Stimulated activated CD8-positive, alpha-beta memory T cell treated with anti-CD3 and anti-CD28 coated beads, Interleukin-7, amount 100 ng/mL, for 1 hour (primary cell): Measurements from ENCODE around the gene OR10A2.
"Not testable (repeated sequence)": the region's sequence is repeated elsewhere in the genome, so short reads cannot be mapped to it uniquely, and the experiment has no call there.

ENCODE experiments used
- DNase-seq, 2 donors: peaks; one replicate each; pipeline ENCODE4 v3.0.0-alpha.2; 2020; ENCODE audit warnings: low read depth in 2 of 2

Gene OR10A2

DNA sequence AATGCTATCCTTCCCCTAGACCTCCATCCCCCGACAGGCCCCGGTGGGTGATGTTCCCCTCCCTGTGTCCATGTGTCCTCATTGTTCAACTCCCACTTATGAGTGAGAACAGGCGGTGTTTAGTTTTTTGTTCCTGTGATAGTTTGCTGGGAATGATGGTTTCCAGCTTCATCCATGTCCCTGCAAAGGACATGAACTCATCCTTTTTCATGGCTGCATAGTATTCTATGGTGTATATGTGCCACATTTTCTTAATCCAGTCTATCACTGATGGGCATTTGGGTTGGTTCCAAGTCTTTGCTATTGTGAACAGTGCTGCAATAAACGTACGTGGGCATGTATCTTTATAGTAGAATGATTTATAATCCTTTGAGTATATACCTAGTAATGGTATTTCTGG, 24.9 kb downstream of the OR10A2 start:
- DNase-seq, result not testable (repeated sequence)

DNA sequence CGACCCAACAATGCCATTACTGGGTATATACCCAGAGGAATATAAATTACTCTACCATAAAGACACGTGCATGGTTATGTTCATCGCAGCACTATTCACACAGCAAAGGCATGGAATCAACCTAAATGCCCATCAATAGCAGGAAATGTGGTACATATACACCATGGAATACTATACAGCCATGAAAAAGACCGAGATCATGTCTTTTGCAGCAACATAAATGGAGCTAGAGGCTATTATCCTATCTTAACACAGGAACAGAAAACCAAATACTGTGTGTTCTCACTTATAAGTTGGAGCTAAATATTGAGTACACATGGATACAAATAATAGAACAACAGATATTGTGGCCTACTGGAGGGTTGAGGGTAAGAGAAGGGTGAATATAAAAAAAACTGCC, 26.0 kb downstream of the OR10A2 start:
- DNase-seq, result no peak

DNA sequence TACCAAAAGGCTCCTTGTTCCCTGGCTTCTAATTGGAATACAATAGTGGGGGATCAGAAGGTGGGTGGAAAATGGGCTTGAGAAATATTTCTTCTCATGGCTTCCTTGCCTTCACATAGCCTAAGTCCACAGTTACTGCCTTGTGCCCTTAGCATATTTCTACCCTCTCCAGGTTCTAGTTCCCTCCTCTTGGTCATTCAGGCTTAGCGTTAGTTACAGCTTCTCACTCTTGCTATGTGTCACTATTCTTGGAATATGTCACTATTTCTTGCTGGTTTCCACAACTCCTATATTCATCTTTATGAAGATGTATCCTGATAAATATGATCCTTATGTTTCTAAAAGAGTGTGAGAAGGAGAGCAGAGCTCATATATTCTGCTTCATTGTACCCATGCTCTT, 27.0 kb downstream of the OR10A2 start:
- DNase-seq, result no peak

DNA sequence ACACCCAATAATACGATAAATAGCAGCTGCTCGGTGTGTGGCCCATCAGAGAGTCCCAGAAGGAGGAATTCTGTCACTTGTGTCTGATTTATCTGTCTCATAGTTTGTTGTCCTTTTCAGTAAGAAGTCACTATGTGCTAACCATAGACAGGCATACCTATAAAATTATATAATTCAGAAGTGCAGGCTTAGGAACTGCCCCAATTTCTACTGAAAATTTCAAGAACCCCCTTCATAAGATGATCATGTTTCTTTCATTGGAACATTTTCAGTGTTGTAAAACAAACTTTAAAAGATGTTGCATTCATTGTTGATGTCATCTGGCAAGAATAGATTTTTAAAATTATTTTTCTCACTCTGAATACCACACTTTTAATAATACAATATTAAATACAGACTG, 29.5 kb downstream of the OR10A2 start, which contains the start of gene OR2D2:
TSS of gene OR2D2 (minus strand) at position 101 of the 400 bp plus-strand sequence. CDS start at position 101, 0 bp downstream.
- DNase-seq, result no peak

DNA sequence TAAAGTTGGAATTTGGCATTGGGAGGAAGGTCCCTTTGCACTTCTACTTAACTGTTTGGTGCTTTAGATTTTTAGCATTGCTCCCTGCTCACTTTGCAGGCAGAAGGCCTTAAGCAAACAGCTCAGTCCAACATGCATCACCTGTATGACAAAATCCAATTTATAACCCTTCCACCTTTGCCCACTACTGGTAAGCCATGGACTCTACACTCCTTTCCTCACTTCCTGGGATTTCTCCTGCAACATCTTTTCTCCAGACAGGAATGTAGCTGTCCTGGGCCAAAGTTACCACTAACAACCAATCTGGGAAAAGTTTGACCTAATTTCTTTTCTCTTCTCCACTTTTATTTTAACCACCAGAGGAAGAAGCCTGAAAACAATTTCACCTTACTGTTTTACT, 31.2 kb downstream of the OR10A2 start:
- no peak for DNase-seq

DNA sequence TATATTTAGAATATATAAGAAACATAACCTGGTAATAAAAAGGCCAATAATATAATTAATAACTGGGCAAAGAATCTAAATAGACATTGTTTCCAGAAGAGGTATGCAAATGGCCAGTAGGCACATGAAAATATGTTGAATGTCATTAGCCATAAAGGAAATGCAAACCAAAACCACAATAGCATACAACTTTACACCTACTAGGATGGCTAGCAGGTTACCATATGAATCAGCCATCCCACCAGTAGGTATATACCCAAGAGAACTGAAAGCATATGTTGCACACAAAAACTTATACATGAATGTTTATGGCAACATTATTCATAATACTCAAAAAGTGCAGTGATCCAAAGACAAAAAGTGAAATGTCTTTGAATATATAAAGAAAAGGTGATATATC, 32.2 kb downstream of the OR10A2 start:
- DNase-seq, result no peak

DNA sequence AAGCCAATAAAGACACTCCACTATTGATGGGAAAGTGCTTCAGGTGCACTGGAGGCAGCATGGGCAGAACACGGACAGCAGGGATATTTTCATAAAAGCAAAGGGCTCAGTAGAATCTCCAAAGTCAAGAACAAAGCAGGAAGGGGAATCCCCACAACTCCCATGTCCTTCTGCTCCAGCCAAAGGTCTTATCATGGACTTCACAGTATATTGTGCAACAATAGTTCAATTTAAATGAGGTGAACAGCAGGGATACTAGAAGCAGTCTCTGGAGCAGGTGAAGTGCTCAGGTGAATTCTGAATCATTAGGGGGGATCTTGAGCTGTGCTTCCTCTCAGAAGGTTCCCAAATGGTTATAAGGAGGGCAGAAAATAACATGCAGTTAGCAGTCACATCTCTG, 36.1 kb downstream of the OR10A2 start:
- DNase-seq, result no peak

DNA sequence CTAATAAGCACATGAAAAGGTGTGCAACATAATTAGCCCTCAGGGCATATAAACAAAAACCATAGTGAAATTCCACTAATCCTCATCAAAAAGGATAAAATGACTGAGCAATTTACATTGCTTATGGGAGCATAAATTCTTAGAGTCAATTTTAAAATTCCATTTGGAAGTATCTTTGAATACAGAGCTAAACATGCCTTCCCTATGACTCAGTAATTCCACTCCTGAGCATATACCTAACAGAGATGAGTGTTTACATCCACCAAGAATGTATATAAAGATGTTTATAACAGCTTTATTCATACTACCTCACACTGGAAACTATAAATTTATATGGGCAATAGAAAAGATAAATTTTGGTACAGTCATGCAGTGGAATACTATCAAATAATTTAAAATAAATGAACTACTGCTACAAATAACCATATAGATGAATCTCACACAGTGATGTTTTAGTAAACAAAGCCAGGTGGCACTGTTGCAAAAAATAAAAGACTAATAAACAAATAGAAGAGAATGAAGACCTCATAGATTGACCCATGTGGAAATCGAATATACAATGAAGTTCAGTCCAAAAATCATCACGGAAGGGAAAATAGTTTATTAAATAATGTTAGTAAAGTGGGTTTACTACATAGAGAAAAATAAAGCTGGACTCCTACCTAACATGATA, 37.6 kb downstream of the OR10A2 start:
- no peak for DNase-seq

DNA sequence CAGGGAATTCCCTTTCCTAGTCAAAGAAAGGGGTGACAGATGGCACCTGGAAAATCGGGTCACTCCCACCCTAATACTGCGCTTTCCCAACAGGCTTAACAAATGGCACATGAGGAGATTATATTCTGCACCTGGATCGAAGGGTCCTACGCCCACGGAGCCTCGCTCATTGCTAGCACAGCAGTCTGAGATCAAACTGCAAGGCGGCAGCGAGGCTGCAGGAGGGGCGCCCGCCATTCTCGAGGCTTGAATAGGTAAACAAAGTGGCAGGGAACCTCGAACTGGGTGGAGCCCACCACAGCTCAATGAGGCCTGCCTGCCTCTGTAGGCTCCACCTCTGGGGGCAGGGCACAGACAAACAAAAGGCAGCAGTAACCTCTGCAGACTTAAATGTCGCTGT, 41.9 kb downstream of the OR10A2 start:
- DNase-seq, result not testable (repeated sequence)

DNA sequence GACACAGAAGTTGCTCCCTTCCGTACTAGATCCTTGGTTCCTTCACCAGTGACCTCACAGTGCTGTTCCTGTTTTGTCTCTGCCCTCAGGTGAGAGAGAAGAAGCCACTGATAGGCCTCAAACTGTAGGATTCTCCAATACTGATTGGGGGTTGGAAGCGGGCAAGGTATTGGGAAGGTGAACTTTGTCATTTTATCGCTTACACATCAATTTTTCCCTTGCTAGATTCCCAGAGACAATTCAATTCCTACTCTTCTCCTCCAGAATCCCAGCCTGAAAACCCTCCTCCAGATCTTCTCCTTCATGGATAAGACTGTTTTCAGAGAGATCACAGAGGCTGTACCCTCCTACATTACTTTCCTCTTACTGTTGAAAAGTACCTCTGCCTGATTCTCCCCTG, 48.5 kb downstream of the OR10A2 start:
- no peak for DNase-seq

DNA sequence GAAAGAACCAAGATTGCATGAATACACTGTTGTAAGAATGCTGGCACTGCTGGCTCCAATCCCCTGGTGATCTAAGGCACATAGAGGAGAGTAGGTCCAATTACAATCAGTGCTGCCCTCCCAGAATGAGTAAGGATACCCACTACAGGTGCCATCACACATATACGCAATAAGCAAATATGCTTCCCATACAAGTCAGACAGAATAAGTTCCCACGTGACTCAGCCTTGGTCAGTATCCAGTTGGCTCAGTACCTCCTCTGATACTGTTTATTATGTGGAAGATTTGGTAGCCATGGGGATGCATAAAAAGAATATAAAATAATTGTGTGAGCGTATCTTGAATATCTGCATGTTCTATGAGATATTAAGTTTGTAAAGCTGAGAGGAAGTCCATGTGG, 49.1 kb downstream of the OR10A2 start:
- DNase-seq, result no peak

DNA sequence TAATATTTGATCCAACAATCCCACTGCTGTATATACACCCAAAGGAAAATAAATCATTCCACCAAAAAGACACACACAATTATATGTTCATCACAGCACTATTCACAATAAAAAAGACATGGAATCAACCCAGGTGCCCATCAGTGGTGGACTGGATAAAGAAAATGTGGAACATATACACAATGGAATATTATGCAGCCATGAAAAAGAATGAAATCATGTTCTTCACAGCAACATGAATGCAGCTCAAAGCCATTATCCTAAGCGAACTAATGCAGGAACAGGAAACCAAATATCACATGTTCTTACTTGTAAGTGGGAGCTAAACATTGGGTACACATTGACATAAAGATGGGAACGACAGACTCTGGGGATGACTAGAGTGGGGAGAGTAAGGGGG, 56.8 kb downstream of the OR10A2 start:
- no peak for DNase-seq

DNA sequence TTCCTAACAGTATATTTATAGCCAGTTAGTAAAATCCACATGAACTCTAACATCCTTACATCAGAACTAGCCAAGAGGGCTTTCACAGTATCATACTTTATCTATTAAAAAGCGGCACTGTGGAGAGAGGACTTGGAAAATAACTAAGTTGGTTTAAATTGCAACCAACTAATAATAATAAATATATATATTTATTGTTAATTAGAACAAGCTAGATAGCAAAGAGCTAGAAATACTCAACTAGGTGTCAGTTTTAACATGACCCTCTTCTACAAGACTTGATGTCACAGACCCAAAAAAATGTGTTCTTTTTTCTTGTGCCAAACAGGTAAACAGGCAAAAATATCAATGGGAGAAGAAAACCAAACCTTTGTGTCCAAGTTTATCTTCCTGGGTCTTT, 57.8 kb downstream of the OR10A2 start, which contains the start of gene OR2D3:
TSS of gene OR2D3 (plus strand) at position 301 of the 400 bp plus-strand sequence. CDS start at position 301, 0 bp downstream.
- no peak for DNase-seq
